T-helper 17 cell (primary cell): Measurements from ENCODE around the gene APBA1. TPM values are rescaled to one million over a fixed set of nuclear protein-coding genes. Genes with fewer than 3 reads are reported as not detected.

Source experiments
- ATAC-seq: fragments of 150-1000 bp; cut with Tn5 transposase; 2 replicates; pipeline ENCODE4 v1.10.0; 2021; ENCODE audit warnings: mild to moderate bottlenecking, moderate library complexity
- DNase-seq, 3 donors: peaks; one replicate each; pipeline versions ENCODE4 v3.0.0 to v3.0.0-alpha.2; 2020 to 2021
- H3K9me3 ChIP-seq: one replicate; pipeline ENCODE4 v1.7.0; 2013; ENCODE audit warnings: low read length, mild to moderate bottlenecking; ENCODE audit not compliant: control insufficient read depth, poor library complexity, severe bottlenecking
- H3K27ac Mint-ChIP-seq: one replicate; pipeline ENCODE4 v1.8.0; 2022; ENCODE audit warnings: mild to moderate bottlenecking, moderate library complexity, mixed read lengths
- H3K27me3 Mint-ChIP-seq: one replicate; pipeline ENCODE4 v1.8.0; 2022; ENCODE audit warnings: mixed read lengths
- H3K36me3 Mint-ChIP-seq: one replicate; pipeline ENCODE4 v1.8.0; 2022; ENCODE audit warnings: low read depth, mixed read lengths
- H3K4me1 Mint-ChIP-seq: one replicate; pipeline ENCODE4 v1.8.0; 2022; ENCODE audit warnings: mild to moderate bottlenecking, mixed read lengths
- H3K4me3 Mint-ChIP-seq: one replicate; pipeline ENCODE4 v1.8.0; 2022; ENCODE audit warnings: mild to moderate bottlenecking, moderate library complexity, mixed read lengths
- total RNA-seq, 4 donors: library from RNA in 2 of 4; stranded (reverse) in 2 of 4; gene quantifications; one replicate each; pipeline ENCODE4 v1.2.3 and lab custom pipeline; 2022 to 2026

APBA1 gene
- total RNA-seq, 2 donors from 2014 or later: 0.31 to 2.3 TPM

DNA sequence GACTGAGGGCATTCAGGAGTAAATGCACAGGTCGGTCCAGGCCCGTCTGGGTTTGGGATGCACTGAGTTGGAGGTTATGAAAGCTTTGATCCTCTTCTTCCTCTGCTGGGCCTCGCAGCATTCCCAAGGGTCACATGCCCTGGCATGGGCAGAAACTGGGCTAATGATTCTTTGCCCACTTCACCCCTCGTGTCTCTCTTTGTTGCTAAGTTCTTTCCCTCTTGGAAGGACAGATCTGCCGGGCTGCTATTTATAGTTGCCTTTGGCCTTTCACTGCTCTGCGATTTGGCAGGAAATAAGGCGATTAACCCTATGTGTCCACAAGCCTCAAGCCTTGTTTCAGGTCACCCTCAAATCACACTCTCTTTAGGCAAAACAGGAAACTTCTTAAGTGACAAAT, 280.2 kb downstream of the APBA1 start:
- H3K4me3 Mint-ChIP-seq: no peak overlapping the region
- H3K27ac Mint-ChIP-seq: no peak overlapping the region
- DNase-seq (no peak), ATAC-seq (no peak)
- peaks cover 2% of the 10 kb centered on the region for H3K36me3 Mint-ChIP-seq
- no peaks in the 10 kb centered on the region for H3K4me1 Mint-ChIP-seq
- peaks cover 53% of the 10 kb centered on the region for H3K27me3 Mint-ChIP-seq
- no peaks in the 10 kb centered on the region for H3K9me3 ChIP-seq

DNA sequence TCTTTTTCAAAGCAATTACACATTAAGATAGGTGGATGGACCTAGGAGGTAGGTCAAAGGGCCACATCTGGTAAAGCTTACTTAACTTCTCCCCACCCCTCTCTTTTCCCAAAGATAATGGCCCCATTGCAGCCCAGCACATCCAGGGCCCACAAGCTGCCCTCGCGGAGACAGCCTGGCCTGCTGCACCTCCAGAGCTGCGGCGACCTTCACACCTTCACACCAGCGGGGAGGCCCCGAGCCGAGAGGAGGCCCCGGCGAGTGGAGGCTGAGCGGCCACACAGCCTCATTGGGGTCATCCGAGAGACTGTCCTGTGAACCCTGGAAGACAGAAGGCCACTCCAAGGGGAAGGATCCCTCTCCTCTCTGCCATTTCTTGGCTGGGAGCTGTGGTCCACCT, 280.7 kb downstream of the APBA1 start:
- Mint-ChIP-seq H3K36me3 (peaks cover 2% of the 10 kb centered on the region), H3K4me1 (no peaks in the 10 kb centered on the region), H3K27me3 (peaks cover 57% of the 10 kb centered on the region), H3K27ac (no peak overlapping the region), H3K4me3 (no peak overlapping the region)
- no peak for ATAC-seq
- no peaks in the 10 kb centered on the region for H3K9me3 ChIP-seq
- DNase-seq: no peak

DNA sequence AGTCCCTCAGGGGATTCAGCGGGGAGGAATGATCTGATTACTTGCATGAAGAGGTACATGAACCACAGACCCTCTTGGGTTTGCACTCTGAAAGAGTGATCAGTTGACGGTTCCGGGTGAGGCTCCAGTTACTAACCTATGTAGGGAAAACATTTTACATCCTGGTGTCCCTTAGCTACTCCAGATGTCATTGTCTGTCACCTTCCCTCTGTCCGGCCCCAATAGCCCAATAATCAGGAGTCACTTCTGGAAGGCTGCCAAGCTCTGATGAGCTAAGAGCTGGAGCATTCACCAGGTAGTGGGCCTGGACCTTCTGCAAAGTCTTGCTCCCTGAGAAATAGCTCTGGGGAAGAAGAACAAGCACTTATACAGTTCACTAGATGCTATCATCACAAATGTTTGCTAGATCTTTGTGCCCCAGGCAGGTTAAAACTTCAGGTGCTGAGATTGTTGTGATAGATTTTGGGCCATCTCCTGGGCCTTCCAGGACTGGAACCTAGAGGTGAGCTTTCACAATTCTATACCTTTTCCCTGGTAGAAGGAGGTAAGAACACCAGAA, 282.7 kb downstream of the APBA1 start:
- H3K9me3 ChIP-seq: no peaks in the 10 kb centered on the region
- Mint-ChIP-seq H3K4me3 (no peak overlapping the region), H3K36me3 (peaks cover 2% of the 10 kb centered on the region), H3K27ac (no peak overlapping the region), H3K27me3 (peaks cover 52% of the 10 kb centered on the region), H3K4me1 (no peaks in the 10 kb centered on the region)
- ATAC-seq (no peak), DNase-seq (no peak)

DNA sequence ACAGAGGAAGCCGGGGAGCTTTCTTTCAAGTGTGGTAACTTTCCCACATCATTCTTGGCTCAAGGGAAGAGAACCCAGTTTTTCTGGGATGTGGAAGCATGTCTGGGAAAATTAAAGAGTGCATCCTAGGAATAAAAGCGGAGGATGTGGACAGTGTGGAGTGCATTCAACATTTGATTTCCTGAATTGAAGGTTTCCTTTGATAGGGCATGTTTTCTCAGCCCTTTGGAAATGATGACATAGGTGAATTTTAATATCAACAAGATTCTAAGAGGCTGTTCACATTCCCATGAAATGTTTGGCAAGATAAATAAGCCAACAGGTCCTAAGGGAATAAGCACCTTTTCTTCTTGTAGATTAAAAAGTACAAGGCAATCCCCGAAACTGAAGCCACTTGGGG, 283.6 kb downstream of the APBA1 start:
- ATAC-seq: no peak
- no peaks in the 10 kb centered on the region for H3K9me3 ChIP-seq
- Mint-ChIP-seq H3K36me3 (peaks cover under 1% of the 10 kb centered on the region), H3K4me1 (no peaks in the 10 kb centered on the region), H3K27me3 (peaks cover 50% of the 10 kb centered on the region), H3K27ac (no peak overlapping the region), H3K4me3 (no peak overlapping the region)
- DNase-seq: no peak

DNA sequence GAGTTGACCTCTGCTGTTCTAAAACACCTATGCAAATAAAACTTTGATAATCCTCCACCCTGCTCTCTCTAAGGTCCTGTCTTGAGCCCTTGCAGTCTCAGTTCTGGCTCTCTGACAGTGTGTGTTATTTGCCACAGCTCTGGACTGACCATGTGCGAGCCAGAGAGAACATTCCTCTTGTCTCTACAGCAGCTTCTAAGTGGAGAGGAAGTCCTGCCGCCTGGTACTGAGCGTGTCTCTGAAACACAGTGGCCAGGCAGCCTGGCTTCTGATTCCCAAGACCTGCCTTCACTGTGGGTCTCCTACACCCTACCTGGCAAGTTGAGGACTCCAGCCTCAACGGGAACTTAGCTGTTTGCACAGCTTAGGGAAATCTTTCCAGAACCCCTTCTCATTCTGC, 285.5 kb downstream of the APBA1 start:
- Mint-ChIP-seq H3K36me3 (no peaks in the 10 kb centered on the region), H3K4me1 (no peaks in the 10 kb centered on the region), H3K4me3 (no peak overlapping the region), H3K27me3 (peaks cover 47% of the 10 kb centered on the region), H3K27ac (no peak overlapping the region)
- DNase-seq (no peak), ATAC-seq (no peak)
- H3K9me3 ChIP-seq: no peaks in the 10 kb centered on the region

DNA sequence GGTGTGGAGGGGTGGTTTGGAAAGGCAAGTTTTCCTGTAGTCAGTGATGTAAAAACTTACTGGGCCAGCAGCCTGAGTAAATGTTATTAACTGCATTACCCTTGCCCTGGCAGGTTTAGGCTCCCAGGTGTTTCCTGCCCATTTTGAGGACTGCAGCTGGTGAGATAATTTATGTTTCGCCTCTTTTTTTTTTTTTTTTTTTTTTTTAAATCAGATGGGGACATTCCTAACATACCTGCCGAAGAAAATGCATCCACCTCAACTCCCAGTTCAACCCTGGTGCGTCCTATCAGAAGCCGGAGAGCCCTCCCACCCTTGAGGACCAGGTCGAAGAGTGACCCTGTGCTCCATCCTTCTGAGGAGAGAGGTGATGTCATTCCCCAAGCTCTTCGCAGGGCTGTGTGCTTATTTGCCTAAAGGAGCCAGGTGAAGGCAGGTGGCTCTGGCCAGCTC, 286.6 kb downstream of the APBA1 start:
- Mint-ChIP-seq H3K27me3 (peaks cover 54% of the 10 kb centered on the region), H3K4me1 (no peaks in the 10 kb centered on the region), H3K4me3 (no peak overlapping the region), H3K36me3 (no peaks in the 10 kb centered on the region), H3K27ac (no peak overlapping the region)
- DNase-seq (no peak), ATAC-seq (no peak)
- no peaks in the 10 kb centered on the region for H3K9me3 ChIP-seq

DNA sequence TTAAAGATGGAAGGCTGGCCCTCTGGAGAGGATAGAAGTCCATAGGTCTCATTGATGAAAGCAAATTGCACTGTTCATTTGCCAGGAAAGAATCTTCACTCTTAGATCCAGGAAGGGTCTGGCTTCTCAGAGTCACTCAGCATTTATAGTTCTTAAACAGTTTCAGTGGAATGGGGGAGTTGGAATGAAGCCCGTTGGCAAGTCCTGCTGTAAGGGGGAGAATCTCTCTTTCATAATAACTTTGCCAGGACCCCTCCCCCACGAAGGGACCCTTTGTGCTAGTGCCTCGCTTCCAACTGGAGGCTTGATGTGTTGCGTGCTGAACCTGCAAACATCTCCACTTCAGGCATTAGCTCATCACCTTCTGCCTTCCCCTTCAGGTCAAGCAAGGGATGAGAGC, 290.0 kb downstream of the APBA1 start:
- no peak for DNase-seq
- H3K9me3 ChIP-seq: no peaks in the 10 kb centered on the region
- no peak overlapping the region for H3K27ac Mint-ChIP-seq
- no peaks in the 10 kb centered on the region for H3K36me3 Mint-ChIP-seq
- no peaks in the 10 kb centered on the region for H3K4me1 Mint-ChIP-seq
- peaks cover 64% of the 10 kb centered on the region for H3K27me3 Mint-ChIP-seq
- H3K4me3 Mint-ChIP-seq: no peak overlapping the region
- no peak for ATAC-seq

DNA sequence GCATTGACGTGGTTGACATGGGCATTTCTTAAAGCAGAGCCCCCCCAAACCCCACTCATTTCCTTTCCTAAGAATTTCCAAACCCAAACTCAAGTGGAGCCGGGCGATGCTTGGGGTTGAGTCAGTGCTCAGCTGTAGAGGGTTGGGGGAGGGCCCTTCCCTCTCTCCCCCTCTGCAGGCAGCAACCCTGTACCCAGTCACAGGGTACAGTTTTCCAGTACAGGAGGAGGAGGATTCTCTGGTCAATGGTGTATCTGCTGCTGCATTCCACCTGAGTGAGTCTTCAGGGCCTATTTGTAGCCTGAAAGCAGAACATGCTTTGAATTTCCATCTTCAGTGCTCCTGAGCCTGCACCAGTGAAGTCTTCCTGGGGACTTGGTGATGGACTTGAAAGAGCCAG, 291.4 kb downstream of the APBA1 start:
- DNase-seq (no peak), ATAC-seq (no peak)
- no peaks in the 10 kb centered on the region for H3K36me3 Mint-ChIP-seq
- peaks cover 57% of the 10 kb centered on the region for H3K27me3 Mint-ChIP-seq
- H3K9me3 ChIP-seq: no peaks in the 10 kb centered on the region
- no peak overlapping the region for H3K4me3 Mint-ChIP-seq
- H3K27ac Mint-ChIP-seq: no peak overlapping the region
- no peaks in the 10 kb centered on the region for H3K4me1 Mint-ChIP-seq

DNA sequence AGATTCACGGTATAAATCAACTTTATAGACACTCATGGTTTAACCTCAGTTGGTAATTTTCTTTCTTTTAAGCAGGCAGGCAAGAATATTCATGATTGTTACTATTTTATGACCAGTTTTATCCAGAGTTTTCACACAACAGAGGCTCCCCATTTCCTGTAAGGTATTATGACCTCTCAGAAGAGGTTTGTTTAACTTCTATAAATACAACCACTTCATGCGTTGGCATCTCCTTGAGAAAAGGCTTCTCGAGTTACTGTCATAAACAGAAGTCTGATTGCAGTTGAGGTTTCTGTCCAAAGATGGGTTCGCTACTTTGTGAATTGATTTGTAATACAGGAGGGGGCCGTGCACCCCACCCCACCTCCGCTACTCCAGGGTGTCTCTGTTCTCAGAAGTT, 291.9 kb downstream of the APBA1 start:
- H3K9me3 ChIP-seq: no peaks in the 10 kb centered on the region
- Mint-ChIP-seq H3K27ac (no peak overlapping the region), H3K27me3 (peaks cover 57% of the 10 kb centered on the region), H3K4me1 (no peaks in the 10 kb centered on the region), H3K4me3 (no peak overlapping the region), H3K36me3 (no peaks in the 10 kb centered on the region)
- ATAC-seq (no peak), DNase-seq (no peak)

DNA sequence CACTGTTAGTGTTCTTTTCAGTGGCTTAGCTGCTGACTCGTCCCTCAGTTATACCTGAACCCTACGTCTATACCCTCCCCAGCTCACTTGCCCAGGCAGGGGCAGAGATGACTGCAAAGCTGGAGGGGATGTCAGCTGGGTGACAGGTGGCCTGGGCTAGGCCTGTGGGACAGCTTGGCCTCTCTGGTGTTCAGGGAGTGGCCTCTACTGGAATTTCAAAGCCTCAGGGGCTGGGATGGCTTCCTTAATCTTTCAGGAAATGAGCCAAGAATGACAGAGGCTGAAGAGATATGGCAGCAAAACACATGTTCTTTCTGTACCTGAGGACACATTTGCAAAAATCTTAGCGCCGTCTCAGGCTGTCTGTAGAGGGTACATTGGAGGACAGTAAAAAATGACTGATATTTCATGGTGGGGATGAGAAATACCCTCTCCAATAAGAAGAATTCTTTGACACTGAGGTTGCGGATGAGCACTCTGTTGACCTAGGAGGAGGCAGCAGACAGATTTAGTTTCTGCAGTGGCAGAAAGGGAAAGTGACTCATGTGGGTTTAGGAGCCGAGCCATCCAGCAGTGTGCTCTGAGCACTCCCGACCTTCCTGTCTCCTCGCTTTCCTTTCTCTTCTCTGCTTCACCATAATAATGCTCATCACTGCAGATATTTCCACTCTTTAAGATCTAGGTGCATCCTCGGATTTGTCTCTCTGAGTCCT, 292.7 kb downstream of the APBA1 start:
- DNase-seq (no peak), ATAC-seq (no peak)
- Mint-ChIP-seq H3K36me3 (no peaks in the 10 kb centered on the region), H3K4me3 (no peak overlapping the region), H3K27ac (no peak overlapping the region), H3K4me1 (no peaks in the 10 kb centered on the region), H3K27me3 (peaks cover 65% of the 10 kb centered on the region)
- H3K9me3 ChIP-seq: no peaks in the 10 kb centered on the region

DNA sequence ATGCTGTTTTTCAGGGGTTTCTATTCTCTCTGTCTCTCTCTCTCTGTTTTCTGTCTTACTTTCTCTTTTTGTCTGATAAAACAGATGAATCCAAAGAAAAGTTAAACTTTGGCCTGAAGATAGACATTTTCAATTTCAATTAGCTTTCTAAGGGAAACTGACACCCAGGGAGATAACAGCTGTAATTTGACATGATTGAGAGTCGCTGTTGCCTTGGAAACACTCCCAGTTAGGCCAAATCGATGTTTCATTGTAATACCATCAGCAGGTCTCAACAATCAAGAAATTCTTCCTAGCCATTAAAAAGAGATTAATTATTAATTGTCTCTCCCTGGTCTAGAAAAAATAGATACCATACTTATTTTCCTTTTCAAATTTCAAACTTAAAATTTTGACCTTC, 294.2 kb downstream of the APBA1 start:
- H3K36me3 Mint-ChIP-seq: no peaks in the 10 kb centered on the region
- no peaks in the 10 kb centered on the region for H3K9me3 ChIP-seq

More for the DNA sequence above, 294.2 kb downstream of the APBA1 start:
- Mint-ChIP-seq H3K4me3 (no peak overlapping the region), H3K27me3 (peaks cover 60% of the 10 kb centered on the region), H3K4me1 (no peaks in the 10 kb centered on the region), H3K27ac (peak overlapping the region; percentile 43)
- DNase-seq: no peak
- no peak for ATAC-seq

Other genes starting within 250 kb of the APBA1 start
- gene PTAR1, start 87.6 kb upstream of the APBA1 start, total RNA-seq: 10 to 100 TPM; 56.7 to 70.6 TPM
- not detected for gene CFAP95, start 148.4 kb upstream of the APBA1 start, total RNA-seq